ENCODE measurements around the gene DCLK2. TPM values are rescaled to one million over a fixed set of nuclear protein-coding genes. Genes with fewer than 3 reads are reported as not detected.

DCLK2 gene
- polyA plus RNA-seq, 1 donor from 2014 or later, result 134 TPM

- Histone ChIP-seq H3K36me3 (ENCODE audit: insufficient read depth, low read length) (no peaks in the 10 kb centered on the region), H3K9me2 (ENCODE audit: insufficient read depth, low read length) (no peaks in the 10 kb centered on the region), H3K4me2 (ENCODE audit: low read length) (no peak overlapping the region), H3K79me2 (replicated peaks; ENCODE audit: insufficient read depth, low read length) (no peaks in the 10 kb centered on the region), H3K27ac (ENCODE audit: low read length) (no peak overlapping the region), H3K9me3 (ENCODE audit: low read length) (no peaks in the 10 kb centered on the region), H3K4me3 (ENCODE audit: low read length) (no peak overlapping the region), H4K20me1 (ENCODE audit: insufficient read depth) (no peaks in the 10 kb centered on the region), H3F3A (ENCODE audit: insufficient read depth, low read length, poor library complexity, severe bottlenecking) (peaks cover 7% of the 10 kb centered on the region), H3K9ac (ENCODE audit: low read length) (no peak overlapping the region), H2AFZ (ENCODE audit: low read depth, low read length) (no peak overlapping the region), H3K27me3 (ENCODE audit: insufficient read depth, low read depth, low read length) (no peaks in the 10 kb centered on the region)
- TF ChIP-seq TAF1 (IDR thresholded peaks at IDR 0.05; ENCODE audit: low read depth), result no peak
These were observed 126.8 kb downstream of the DCLK2 start for GRCh38 chr4:150205016-150205415.

- no peaks in the 10 kb centered on the region for H3K27me3 ChIP-seq (ENCODE audit: insufficient read depth, low read depth, low read length)
- no peak overlapping the region for H3K9ac ChIP-seq (ENCODE audit: low read length)
- no peak overlapping the region for H2AFZ ChIP-seq (ENCODE audit: low read depth, low read length)
- peak overlapping the region; percentile 30 for H3K4me3 ChIP-seq (ENCODE audit: low read length)
- no peak for TF ChIP-seq RAD21 (conservative IDR thresholded peaks at IDR 0.05)
- TF ChIP-seq MXI1 (conservative IDR thresholded peaks at IDR 0.05; ENCODE audit: poor library complexity, severe bottlenecking), result no peak
- TF ChIP-seq REST (IDR thresholded peaks at IDR 0.05; ENCODE audit: borderline replicate concordance), result no peak
- no peak for TF ChIP-seq POLR2AphosphoS5 (IDR thresholded peaks at IDR 0.05)
- TF ChIP-seq SMC3 (conservative IDR thresholded peaks at IDR 0.05; ENCODE audit: poor library complexity), result no peak
- TF ChIP-seq EZH2 (IDR thresholded peaks at IDR 0.05; ENCODE audit: borderline replicate concordance, insufficient read depth, low read length, poor library complexity, severe bottlenecking), result no peak
- no peak for TF ChIP-seq CTCF (IDR thresholded peaks at IDR 0.05; ENCODE audit: poor library complexity, severe bottlenecking)
- no peak for TF ChIP-seq TAF1 (IDR thresholded peaks at IDR 0.05; ENCODE audit: low read depth)
- no peak for TF ChIP-seq EP300 (conservative IDR thresholded peaks at IDR 0.05; ENCODE audit: poor library complexity, severe bottlenecking)
- H3K4me2 ChIP-seq (ENCODE audit: low read length), result peak overlapping the region; percentile 2
- no peaks in the 10 kb centered on the region for H3K9me2 ChIP-seq (ENCODE audit: insufficient read depth, low read length)
- no peaks in the 10 kb centered on the region for H3K9me3 ChIP-seq (ENCODE audit: low read length)
- H3F3A ChIP-seq (ENCODE audit: insufficient read depth, low read length, poor library complexity, severe bottlenecking), result peaks cover 7% of the 10 kb centered on the region
- no peaks in the 10 kb centered on the region for H3K36me3 ChIP-seq (ENCODE audit: insufficient read depth, low read length)
- H3K79me2 ChIP-seq (replicated peaks; ENCODE audit: insufficient read depth, low read length), result peaks cover under 1% of the 10 kb centered on the region
- H4K20me1 ChIP-seq (ENCODE audit: insufficient read depth), result no peaks in the 10 kb centered on the region
- H3K27ac ChIP-seq (ENCODE audit: low read length), result peak overlapping the region; percentile 55
These were observed 128.0 kb downstream of the DCLK2 start for GRCh38 chr4:150206265-150206664.

GRCh38 chr4:150206954-150207353 is 128.7 kb downstream of the DCLK2 start:
- peak overlapping the region; percentile 2 for H3K4me2 ChIP-seq (ENCODE audit: low read length)
- no peaks in the 10 kb centered on the region for H3K36me3 ChIP-seq (ENCODE audit: insufficient read depth, low read length)
- H3K9ac ChIP-seq (ENCODE audit: low read length), result peak overlapping the region; percentile 34
- H3F3A ChIP-seq (ENCODE audit: insufficient read depth, low read length, poor library complexity, severe bottlenecking), result peaks cover 7% of the 10 kb centered on the region
- peaks cover 4% of the 10 kb centered on the region for H3K79me2 ChIP-seq (replicated peaks; ENCODE audit: insufficient read depth, low read length)
- peak overlapping the region; percentile 30 for H3K4me3 ChIP-seq (ENCODE audit: low read length)
- TF ChIP-seq POLR2AphosphoS5 (IDR thresholded peaks at IDR 0.05), result peak; percentile 11
- no peak for TF ChIP-seq REST (IDR thresholded peaks at IDR 0.05; ENCODE audit: borderline replicate concordance)
- peak; percentile 11 for TF ChIP-seq EP300 (conservative IDR thresholded peaks at IDR 0.05; ENCODE audit: poor library complexity, severe bottlenecking)
- TF ChIP-seq SMC3 (conservative IDR thresholded peaks at IDR 0.05; ENCODE audit: poor library complexity), result no peak
- H3K9me2 ChIP-seq (ENCODE audit: insufficient read depth, low read length), result no peaks in the 10 kb centered on the region
- H2AFZ ChIP-seq (ENCODE audit: low read depth, low read length), result no peak overlapping the region
- no peaks in the 10 kb centered on the region for H3K27me3 ChIP-seq (ENCODE audit: insufficient read depth, low read depth, low read length)
- no peaks in the 10 kb centered on the region for H3K9me3 ChIP-seq (ENCODE audit: low read length)
- peak overlapping the region; percentile 55 for H3K27ac ChIP-seq (ENCODE audit: low read length)
- H4K20me1 ChIP-seq (ENCODE audit: insufficient read depth), result no peaks in the 10 kb centered on the region
